Measurements from ENCODE around the gene DNAH2. TPM values are rescaled to one million over a fixed set of nuclear protein-coding genes. Genes with fewer than 3 reads are reported as not detected.

DNAH2 gene
- total RNA-seq, 1 experiment from 2014 or later = 0.15 TPM

GRCh38 chr17:7834957-7835813, 117.6 kb downstream of the DNAH2 start:
- Histone ChIP-seq H2BK20ac (ENCODE audit: low read depth, low read length, poor library complexity, severe bottlenecking) (no peak overlapping the region), H3K79me1 (ENCODE audit: insufficient read depth, low read depth, low read length, poor library complexity, severe bottlenecking) (no peaks in the 10 kb centered on the region), H3K23me2 (ENCODE audit: insufficient read length, low read depth, low read length, poor library complexity, severe bottlenecking) (peaks cover 31% of the 10 kb centered on the region), H3K4me2 (ENCODE audit: insufficient read depth, insufficient read length, low read length) (peak overlapping the region; percentile 75), H3K79me2 (ENCODE audit: insufficient read depth, low read length) (no peaks in the 10 kb centered on the region), H2BK12ac (ENCODE audit: insufficient read length, low read depth, low read length) (no peak overlapping the region), H3T11ph (ENCODE audit: low read length) (no peak overlapping the region), H2BK120ac (ENCODE audit: low read depth, low read length, poor library complexity, severe bottlenecking) (no peak overlapping the region), H3K23ac (ENCODE audit: insufficient read length, low read depth, low read length) (no peak overlapping the region), H4K8ac (replicated peaks; ENCODE audit: insufficient read length, low read depth, low read length) (no peak overlapping the region), H3K4ac (ENCODE audit: low read depth, low read length) (no peak overlapping the region), H2BK15ac (ENCODE audit: low read depth, low read length) (no peak overlapping the region), H2AK5ac (ENCODE audit: insufficient read length, low read length) (no peak overlapping the region), H3K18ac (ENCODE audit: insufficient read length, low read depth, low read length) (peak overlapping the region; percentile 93), H3K9me3 (ENCODE audit: control insufficient read depth, low read depth, low read length) (no peaks in the 10 kb centered on the region), H3K27ac (ENCODE audit: insufficient read length, low read depth, low read length) (no peak overlapping the region), H3K14ac (ENCODE audit: insufficient read depth, low read length) (peak overlapping the region; percentile 86; the same call in 1 of the 2 replicates), H4K20me1 (ENCODE audit: control insufficient read depth, insufficient read depth, insufficient read length) (no peaks in the 10 kb centered on the region), H4K91ac (ENCODE audit: insufficient read length, low read depth, low read length) (no peak overlapping the region), H2BK5ac (ENCODE audit: insufficient read length, low read length) (no peak overlapping the region), H3K9ac (ENCODE audit: extremely low read depth, insufficient read length, low read length) (no peak overlapping the region), H3K4me1 (ENCODE audit: insufficient read depth, low read length) (peaks cover 2% of the 10 kb centered on the region; the same call in 1 of the 2 replicates), H2AFZ (ENCODE audit: low read length) (no peak overlapping the region), H3K56ac (ENCODE audit: insufficient read length, low read depth, low read length) (no peak overlapping the region), H4K5ac (ENCODE audit: insufficient read length, low read depth, low read length) (no peak overlapping the region), H3K27me3 (ENCODE audit: insufficient read depth, low read length) (peaks cover 24% of the 10 kb centered on the region; the same call in 1 of the 2 replicates)
- no CpG with 5 or more reads among the region's 69 CpGs for WGBS (ENCODE audit: extremely low coverage, insufficient read length, low lambda C conversion rate)
- DNase-seq = peak; percentile 100
- H3K4me3 Mint-ChIP-seq = peak overlapping the region; percentile 86 to 90
- H3K27me3 Mint-ChIP-seq (ENCODE audit: low read depth) = peaks cover 46% of the 10 kb centered on the region
- no peaks in the 10 kb centered on the region for H3K9me3 Mint-ChIP-seq
- H3K27ac Mint-ChIP-seq = peak overlapping the region; percentile 91 to 99 (median 97); a peak in 6 of 7 replicates
- peaks cover 39 to 43% of the 10 kb centered on the region in 2 experiments for H3K4me1 Mint-ChIP-seq
- peaks cover 0 to 4% (median 3%) of the 10 kb centered on the region in 3 experiments; a peak in 2 of 7 replicates for H3K36me3 Mint-ChIP-seq (ENCODE audit: insufficient read depth in 1 of 3, low read depth in 3 of 3)
- peak; percentile 81 for TF ChIP-seq CTCF (conservative IDR thresholded peaks at IDR 0.05)
